Neuronal stem cell (in vitro differentiated cells): ENCODE results near the gene BCAM.

Experiments
- DNase-seq: peaks from one replicate; pipeline ENCODE4 v3.0.0-alpha.2; 2013; ENCODE audit warnings: low spot score
- H2AFZ ChIP-seq: one replicate; pipeline ENCODE4 v1.6.1; 2013; ENCODE audit warnings: mild to moderate bottlenecking, low read length, inconsistent platforms
- H2AK5ac ChIP-seq: 2 replicates; pipeline ENCODE4 v1.6.1; 2013; ENCODE audit warnings: low read depth, mild to moderate bottlenecking, inconsistent platforms, low read length, moderate library complexity, mixed read lengths
- H2BK120ac ChIP-seq: 2 replicates; pipeline ENCODE4 v1.6.1; 2013; ENCODE audit warnings: low read depth, mild to moderate bottlenecking, inconsistent platforms, low read length, moderate library complexity, mixed read lengths
- H2BK12ac ChIP-seq: one replicate; pipeline ENCODE4 v1.6.1; 2013; ENCODE audit warnings: low read length, inconsistent platforms
- H2BK15ac ChIP-seq: 2 replicates; pipeline ENCODE4 v1.6.1; 2013; ENCODE audit warnings: mild to moderate bottlenecking, low read length, inconsistent platforms, mixed read lengths
- H2BK5ac ChIP-seq: one replicate; pipeline ENCODE4 v1.6.1; 2013; ENCODE audit warnings: inconsistent platforms, mild to moderate bottlenecking, low read length, moderate library complexity
- H3K14ac ChIP-seq: one replicate; pipeline ENCODE4 v1.6.1; 2013; ENCODE audit warnings: low read length, inconsistent platforms
- H3K18ac ChIP-seq: 2 replicates; pipeline ENCODE4 v1.6.1; 2013; ENCODE audit warnings: low read length, inconsistent platforms
- H3K23ac ChIP-seq: 2 replicates; pipeline ENCODE4 v1.6.1; 2013; ENCODE audit warnings: low read depth, mild to moderate bottlenecking, mixed read lengths, low read length, inconsistent platforms; ENCODE audit not compliant: poor library complexity
- H3K27ac ChIP-seq: replicated peaks from 3 replicates; pipeline ENCODE4 v1.5.1; 2013; ENCODE audit warnings: low read length, inconsistent platforms
- H3K27me3 ChIP-seq, 3 experiments: 2 replicates each; pipeline ENCODE4 v1.6.1; 2013; ENCODE audit warnings: low read length in 3 of 3, mild to moderate bottlenecking in 2 of 3, inconsistent platforms in 1 of 3, low read depth in 1 of 3, mixed read lengths in 1 of 3, moderate library complexity in 1 of 3; ENCODE audit not compliant: control insufficient read depth in 3 of 3, insufficient read depth in 3 of 3
- H3K36me3 ChIP-seq, 2 donors: replicated peaks in 1 of 2; 2 replicates each; pipeline ENCODE4 v1.6.1; 2013; ENCODE audit warnings: low read length in 2 of 2; ENCODE audit not compliant: control insufficient read depth in 2 of 2, insufficient read depth in 2 of 2
- H3K4ac ChIP-seq: 2 replicates; pipeline ENCODE4 v1.6.1; 2013; ENCODE audit warnings: inconsistent platforms, mild to moderate bottlenecking, low read length, moderate library complexity
- H3K4me1 ChIP-seq, 2 donors: 1 replicate in 1 of 2; 2 replicates in 1 of 2; pipeline ENCODE4 v1.6.1; 2013; ENCODE audit warnings: low read length in 2 of 2, low read depth in 1 of 2; ENCODE audit not compliant: control insufficient read depth in 2 of 2, insufficient read depth in 1 of 2
- H3K4me2 ChIP-seq: one replicate; pipeline ENCODE4 v1.6.1; 2013; ENCODE audit warnings: mild to moderate bottlenecking, low read length, inconsistent platforms; ENCODE audit not compliant: insufficient read depth, poor library complexity, severe bottlenecking
- H3K4me3 ChIP-seq, 2 donors: 2 replicates each; pipeline ENCODE4 v1.5.1; 2013; ENCODE audit warnings: low read length in 2 of 2, mild to moderate bottlenecking in 2 of 2, inconsistent platforms in 1 of 2, moderate library complexity in 1 of 2
- H3K79me1 ChIP-seq: one replicate; pipeline ENCODE4 v1.6.1; 2013; ENCODE audit warnings: low read depth, mild to moderate bottlenecking, inconsistent platforms, low read length, moderate library complexity
- H3K9ac ChIP-seq: one replicate; pipeline ENCODE4 v1.6.1; 2013; ENCODE audit warnings: mild to moderate bottlenecking, low read depth, low read length, inconsistent platforms; ENCODE audit not compliant: poor library complexity
- H3K9me3 ChIP-seq, 2 donors: replicated peaks in 1 of 2; 2 replicates each; pipeline versions ENCODE3 to v1.6.1; 2013; ENCODE audit warnings: low read length in 2 of 2, mild to moderate bottlenecking in 2 of 2, inconsistent platforms in 1 of 2, low read depth in 1 of 2, mixed read lengths in 1 of 2, moderate library complexity in 1 of 2; ENCODE audit not compliant: control insufficient read depth in 2 of 2, insufficient read depth in 1 of 2
- H4K8ac ChIP-seq: one replicate; pipeline ENCODE4 v1.6.1; 2013; ENCODE audit warnings: low read depth, mild to moderate bottlenecking, inconsistent platforms, low read length, moderate library complexity
- H4K91ac ChIP-seq: one replicate; pipeline ENCODE4 v1.6.1; 2013; ENCODE audit warnings: low read length, low read depth, mild to moderate bottlenecking, inconsistent platforms; ENCODE audit not compliant: poor library complexity
- WGBS, 2 donors: extraction: QIAGEN DNeasy Blood & Tissue Kit; methylation state at CpG; one replicate each; pipeline ENCODE4 v1.1.7; 2013; ENCODE audit warnings: missing lambda C conversion rate in 2 of 2, mixed read lengths in 1 of 2; ENCODE audit not compliant: insufficient read length in 2 of 2, insufficient replicate concordance in 1 of 2; ENCODE audit errors: extremely low coverage in 2 of 2; 5-methylcytosine and 5-hydroxymethylcytosine counted together

The BCAM gene

GRCh38 chr19:44807162-44807561, 1.7 kb upstream of the BCAM start:
- Histone ChIP-seq H3K27me3 (peaks cover 0 to 3% (median 2%) of the 10 kb centered on the region in 3 experiments), H2BK120ac (no peak overlapping the region), H2BK5ac (no peak overlapping the region), H3K4me3 (no peak overlapping the region), H3K4me1 (peaks cover 27 to 29% of the 10 kb centered on the region in 2 donors), H3K36me3 (no peaks in the 10 kb centered on the region), H3K23ac (no peak overlapping the region), H2AFZ (no peak overlapping the region), H3K14ac (no peak overlapping the region), H2BK15ac (peak overlapping the region; percentile 35), H3K79me1 (no peaks in the 10 kb centered on the region), H4K91ac (no peak overlapping the region), H2AK5ac (peak overlapping the region; percentile 10), H3K18ac (peak overlapping the region; percentile 78), H3K4ac (no peak overlapping the region), H3K27ac (no peak overlapping the region), H4K8ac (no peak overlapping the region), H2BK12ac (no peak overlapping the region), H3K4me2 (no peak overlapping the region), H3K9ac (peak overlapping the region; percentile 25), H3K9me3 (no peaks in the 10 kb centered on the region)
- DNase-seq = no peak
- no CpG with 5 or more reads among the region's 5 CpGs for WGBS, 2 donors

GRCh38 chr19:44807652-44808462, 1.0 kb upstream of the BCAM start:
- Histone ChIP-seq H2BK15ac (peak overlapping the region; percentile 98), H2BK12ac (no peak overlapping the region), H2AFZ (peak overlapping the region; percentile 52), H3K27ac (no peak overlapping the region), H3K4me1 (peaks cover 27 to 29% of the 10 kb centered on the region in 2 donors), H2BK5ac (no peak overlapping the region), H2BK120ac (peak overlapping the region; percentile 16), H3K27me3 (peaks cover 0 to 3% (median 2%) of the 10 kb centered on the region in 3 experiments), H3K4ac (no peak overlapping the region), H3K18ac (no peak overlapping the region), H3K14ac (no peak overlapping the region), H2AK5ac (peak overlapping the region; percentile 89), H3K23ac (no peak overlapping the region), H3K36me3 (no peaks in the 10 kb centered on the region), H3K4me3 (no peak overlapping the region), H3K9me3 (no peaks in the 10 kb centered on the region), H4K8ac (no peak overlapping the region), H3K9ac (no peak overlapping the region), H3K79me1 (no peaks in the 10 kb centered on the region), H4K91ac (no peak overlapping the region), H3K4me2 (peak overlapping the region; percentile 80)
- no CpG with 5 or more reads among the region's 14 CpGs for WGBS, 2 donors
- peak; percentile 64 for DNase-seq

GRCh38 chr19:44809577-44810233, 802 bp downstream of the BCAM start:
- Histone ChIP-seq H3K27ac (no peak overlapping the region), H2BK120ac (no peak overlapping the region), H3K4me3 (peak overlapping the region in 1 of 2 donors; percentile 48), H4K91ac (no peak overlapping the region), H3K23ac (no peak overlapping the region), H3K79me1 (no peaks in the 10 kb centered on the region), H3K18ac (peak overlapping the region; percentile 98), H3K27me3 (peaks cover 0 to 3% (median 2%) of the 10 kb centered on the region in 3 experiments), H3K9ac (peak overlapping the region; percentile 40), H3K9me3 (peaks cover 0 to 3% of the 10 kb centered on the region in 2 donors), H3K4me2 (peak overlapping the region; percentile 80), H2BK15ac (peak overlapping the region; percentile 84), H2BK5ac (peak overlapping the region; percentile 19), H2AFZ (peak overlapping the region; percentile 80), H3K4ac (no peak overlapping the region), H2AK5ac (peak overlapping the region; percentile 96), H3K36me3 (no peaks in the 10 kb centered on the region), H2BK12ac (peak overlapping the region; percentile 35), H3K14ac (peak overlapping the region; percentile 31), H3K4me1 (peaks cover 27 to 29% of the 10 kb centered on the region in 2 donors), H4K8ac (no peak overlapping the region)
- no CpG with 5 or more reads among the region's 7 CpGs for WGBS, 2 donors
- DNase-seq = no peak
